ENCODE measurements around the gene TMED8.

DNA sequence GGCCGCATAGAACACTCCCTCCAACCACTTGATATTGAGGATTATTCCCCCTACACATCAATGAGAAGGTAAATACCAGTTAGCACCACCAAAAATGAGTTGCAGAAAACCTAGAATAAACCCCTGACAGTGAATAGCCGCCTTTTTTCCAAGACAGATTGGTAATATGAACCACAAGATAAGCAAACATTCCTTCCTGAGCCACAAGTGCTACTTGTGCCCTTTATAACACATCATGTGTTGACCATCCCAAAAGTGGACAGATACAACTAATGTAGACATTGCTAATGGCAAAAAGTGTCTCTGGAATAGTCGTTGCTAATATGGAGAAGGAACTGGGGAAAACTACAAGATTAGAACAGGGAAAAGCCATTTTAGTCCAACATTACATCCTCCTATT, 29.2 kb upstream of the TMED8 start:
- TF ChIP-seq, protein P1, sequence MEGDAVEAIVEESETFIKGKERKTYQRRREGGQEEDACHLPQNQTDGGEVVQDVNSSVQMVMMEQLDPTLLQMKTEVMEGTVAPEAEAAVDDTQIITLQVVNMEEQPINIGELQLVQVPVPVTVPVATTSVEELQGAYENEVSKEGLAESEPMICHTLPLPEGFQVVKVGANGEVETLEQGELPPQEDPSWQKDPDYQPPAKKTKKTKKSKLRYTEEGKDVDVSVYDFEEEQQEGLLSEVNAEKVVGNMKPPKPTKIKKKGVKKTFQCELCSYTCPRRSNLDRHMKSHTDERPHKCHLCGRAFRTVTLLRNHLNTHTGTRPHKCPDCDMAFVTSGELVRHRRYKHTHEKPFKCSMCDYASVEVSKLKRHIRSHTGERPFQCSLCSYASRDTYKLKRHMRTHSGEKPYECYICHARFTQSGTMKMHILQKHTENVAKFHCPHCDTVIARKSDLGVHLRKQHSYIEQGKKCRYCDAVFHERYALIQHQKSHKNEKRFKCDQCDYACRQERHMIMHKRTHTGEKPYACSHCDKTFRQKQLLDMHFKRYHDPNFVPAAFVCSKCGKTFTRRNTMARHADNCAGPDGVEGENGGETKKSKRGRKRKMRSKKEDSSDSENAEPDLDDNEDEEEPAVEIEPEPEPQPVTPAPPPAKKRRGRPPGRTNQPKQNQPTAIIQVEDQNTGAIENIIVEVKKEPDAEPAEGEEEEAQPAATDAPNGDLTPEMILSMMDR (conservative IDR thresholded peaks at IDR 0.05; ENCODE audit: low read depth, low read length): no peak
- TF ChIP-seq EZH2 (IDR thresholded peaks at IDR 0.05; ENCODE audit: borderline replicate concordance, low read depth, low read length, poor library complexity, severe bottlenecking): no peak
